IMR-90 (cell line): ENCODE results near the gene ZNHIT2.

Source experiments
- BHLHE40 ChIP-seq: fragments of 150-350 bp; IDR thresholded peaks from 2 replicates; pipeline ENCODE4 v1.6.1; 2016; ENCODE audit warnings: mild to moderate bottlenecking, low read depth, low read length
- CEBPB ChIP-seq: IDR thresholded peaks from 2 replicates; pipeline ENCODE4 v1.6.1; 2012; ENCODE audit warnings: low read depth, low read length, improper control_type of control experiment
- CHD1 ChIP-seq: IDR thresholded peaks from 2 replicates; pipeline ENCODE4 v1.6.1; 2012; ENCODE audit warnings: low read depth, low read length, improper control_type of control experiment
- CTCF ChIP-seq: conservative IDR thresholded peaks from 2 replicates; pipeline ENCODE4 v1.5.1; 2012; ENCODE audit warnings: mild to moderate bottlenecking, low read depth, low read length, improper control_type of control experiment
- FOS ChIP-seq: fragments of 150-350 bp; IDR thresholded peaks from 2 replicates; pipeline ENCODE4 v1.6.1; 2016; ENCODE audit warnings: low read depth, low read length
- MXI1 ChIP-seq: IDR thresholded peaks from 2 replicates; pipeline ENCODE4 v1.6.1; 2012; ENCODE audit warnings: low read depth, mild to moderate bottlenecking, low read length, moderate library complexity, borderline replicate concordance
- POLR2A ChIP-seq: IDR thresholded peaks from 2 replicates; pipeline ENCODE4 v1.6.1; 2012; ENCODE audit warnings: mild to moderate bottlenecking, low read depth, low read length
- RAD21 ChIP-seq: IDR thresholded peaks from 2 replicates; pipeline ENCODE4 v1.6.1; 2012; ENCODE audit warnings: low read length, improper control_type of control experiment
- RFX5 ChIP-seq: IDR thresholded peaks from 2 replicates; pipeline ENCODE4 v1.8.0; 2012; ENCODE audit warnings: low read depth, mild to moderate bottlenecking, low read length, moderate library complexity
- SMC3 ChIP-seq: fragments of 150-350 bp; IDR thresholded peaks from 2 replicates; pipeline ENCODE4 v1.6.1; 2016; ENCODE audit warnings: low read depth, mild to moderate bottlenecking, antibody characterized with exemption, low read length, moderate library complexity
- USF2 ChIP-seq: fragments of 150-350 bp; IDR thresholded peaks from 2 replicates; pipeline ENCODE4 v1.6.1; 2017; ENCODE audit warnings: mild to moderate bottlenecking, antibody characterized with exemption, low read length, low read depth

DNA sequence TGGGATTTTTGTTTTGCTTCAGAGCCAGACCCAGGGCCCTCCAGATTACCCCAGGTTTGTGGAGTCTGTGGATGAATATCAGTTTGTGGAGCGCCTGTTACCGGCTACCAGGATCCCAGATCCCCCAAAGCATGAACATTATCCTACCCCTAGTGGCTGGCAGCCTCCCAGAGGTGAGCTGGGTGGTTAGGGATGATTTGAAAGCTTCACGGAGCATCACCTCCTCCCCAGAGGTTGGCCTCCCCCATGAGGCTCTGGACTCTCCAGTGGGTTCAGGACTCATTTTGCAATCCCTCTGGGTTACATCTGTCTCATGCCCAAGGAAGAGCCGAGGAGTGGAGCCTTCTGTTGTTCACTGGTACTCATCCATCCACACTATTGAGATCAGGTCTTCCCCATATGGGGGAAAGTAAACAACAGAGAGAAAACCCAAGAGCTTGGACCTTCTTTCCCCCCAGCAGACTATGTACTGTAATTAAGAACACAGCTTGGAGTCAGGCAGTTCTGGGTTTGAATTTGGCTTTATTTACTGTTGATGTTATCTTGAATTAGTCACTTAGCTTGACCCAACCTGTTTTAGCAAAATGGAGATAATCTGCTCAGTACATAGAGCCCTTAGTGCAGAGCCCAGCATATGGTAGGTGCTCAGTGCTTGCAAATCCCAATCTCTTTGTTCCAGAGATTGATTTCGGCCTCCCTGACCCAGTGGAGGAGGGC, 7.1 kb upstream of the ZNHIT2 start:
- TF ChIP-seq FOS (no peak), CTCF (no peak), POLR2A (no peak), MXI1 (no peak), RFX5 (no peak), SMC3 (no peak), CHD1 (no peak), USF2 (no peak), RAD21 (no peak), CEBPB (no peak), BHLHE40 (no peak)
